ENCODE measurements around the gene ARHGAP26.
A peak's percentile ranks its signal among the peaks of the same experiment; 100 is the strongest.
"Not testable (repeated sequence)": the region's sequence is repeated elsewhere in the genome, so short reads cannot be mapped to it uniquely, and the experiment has no call there.

The ARHGAP26 gene

DNA sequence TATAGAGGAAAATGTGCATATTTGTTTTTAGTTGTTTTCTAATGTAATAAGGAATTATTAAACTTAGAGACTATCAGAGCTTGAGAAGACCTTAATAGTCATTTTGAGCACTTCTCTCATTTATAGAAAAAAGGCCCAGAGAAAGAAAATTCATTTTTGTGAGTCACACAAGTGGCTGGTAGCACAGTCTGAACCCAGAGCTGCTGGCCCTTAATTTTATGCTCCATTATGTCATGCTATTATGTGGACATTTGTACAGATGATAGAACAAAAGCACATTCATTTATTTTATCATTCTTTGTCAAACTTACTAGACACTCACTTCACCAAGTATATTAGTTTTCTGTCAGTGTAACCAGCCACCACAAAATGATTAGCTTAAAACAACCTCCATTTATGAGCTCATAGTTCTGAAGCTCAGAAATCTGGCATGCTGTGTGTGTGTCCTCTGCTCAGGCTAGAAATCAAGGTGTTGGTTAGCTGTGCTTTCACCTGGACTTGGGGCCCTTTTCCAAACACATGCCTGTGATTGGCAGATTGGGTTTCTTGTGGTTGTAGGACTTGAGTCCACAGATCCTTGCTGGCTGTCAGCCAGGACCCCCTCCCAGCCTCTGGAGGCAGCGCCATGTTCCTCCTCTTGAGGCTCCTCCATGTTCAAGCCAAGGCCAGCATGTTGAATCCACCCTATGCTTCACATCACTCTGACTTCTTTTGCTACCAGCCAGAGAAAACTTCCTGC, 188.9 kb downstream of the ARHGAP26 start:
- H3K27me3 ChIP-seq: no peaks in the 10 kb centered on the region
- TF ChIP-seq, protein P1, sequence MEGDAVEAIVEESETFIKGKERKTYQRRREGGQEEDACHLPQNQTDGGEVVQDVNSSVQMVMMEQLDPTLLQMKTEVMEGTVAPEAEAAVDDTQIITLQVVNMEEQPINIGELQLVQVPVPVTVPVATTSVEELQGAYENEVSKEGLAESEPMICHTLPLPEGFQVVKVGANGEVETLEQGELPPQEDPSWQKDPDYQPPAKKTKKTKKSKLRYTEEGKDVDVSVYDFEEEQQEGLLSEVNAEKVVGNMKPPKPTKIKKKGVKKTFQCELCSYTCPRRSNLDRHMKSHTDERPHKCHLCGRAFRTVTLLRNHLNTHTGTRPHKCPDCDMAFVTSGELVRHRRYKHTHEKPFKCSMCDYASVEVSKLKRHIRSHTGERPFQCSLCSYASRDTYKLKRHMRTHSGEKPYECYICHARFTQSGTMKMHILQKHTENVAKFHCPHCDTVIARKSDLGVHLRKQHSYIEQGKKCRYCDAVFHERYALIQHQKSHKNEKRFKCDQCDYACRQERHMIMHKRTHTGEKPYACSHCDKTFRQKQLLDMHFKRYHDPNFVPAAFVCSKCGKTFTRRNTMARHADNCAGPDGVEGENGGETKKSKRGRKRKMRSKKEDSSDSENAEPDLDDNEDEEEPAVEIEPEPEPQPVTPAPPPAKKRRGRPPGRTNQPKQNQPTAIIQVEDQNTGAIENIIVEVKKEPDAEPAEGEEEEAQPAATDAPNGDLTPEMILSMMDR (IDR thresholded peaks at IDR 0.05): no peak
- H3K4me1 ChIP-seq (ENCODE audit: control insufficient read depth in 1 of 2, insufficient read depth in 1 of 2, low read depth in 1 of 2, low read length in 1 of 2): no peaks in the 10 kb centered on the region
- no peaks in the 10 kb centered on the region for H3K9me3 ChIP-seq
- H3K4me3 ChIP-seq (ENCODE audit: low read depth in 1 of 2, low read length in 1 of 2): no peak overlapping the region
- H3K27ac ChIP-seq: peak overlapping the region; percentile 28
- H3K36me3 ChIP-seq: peaks cover 4% of the 10 kb centered on the region

DNA sequence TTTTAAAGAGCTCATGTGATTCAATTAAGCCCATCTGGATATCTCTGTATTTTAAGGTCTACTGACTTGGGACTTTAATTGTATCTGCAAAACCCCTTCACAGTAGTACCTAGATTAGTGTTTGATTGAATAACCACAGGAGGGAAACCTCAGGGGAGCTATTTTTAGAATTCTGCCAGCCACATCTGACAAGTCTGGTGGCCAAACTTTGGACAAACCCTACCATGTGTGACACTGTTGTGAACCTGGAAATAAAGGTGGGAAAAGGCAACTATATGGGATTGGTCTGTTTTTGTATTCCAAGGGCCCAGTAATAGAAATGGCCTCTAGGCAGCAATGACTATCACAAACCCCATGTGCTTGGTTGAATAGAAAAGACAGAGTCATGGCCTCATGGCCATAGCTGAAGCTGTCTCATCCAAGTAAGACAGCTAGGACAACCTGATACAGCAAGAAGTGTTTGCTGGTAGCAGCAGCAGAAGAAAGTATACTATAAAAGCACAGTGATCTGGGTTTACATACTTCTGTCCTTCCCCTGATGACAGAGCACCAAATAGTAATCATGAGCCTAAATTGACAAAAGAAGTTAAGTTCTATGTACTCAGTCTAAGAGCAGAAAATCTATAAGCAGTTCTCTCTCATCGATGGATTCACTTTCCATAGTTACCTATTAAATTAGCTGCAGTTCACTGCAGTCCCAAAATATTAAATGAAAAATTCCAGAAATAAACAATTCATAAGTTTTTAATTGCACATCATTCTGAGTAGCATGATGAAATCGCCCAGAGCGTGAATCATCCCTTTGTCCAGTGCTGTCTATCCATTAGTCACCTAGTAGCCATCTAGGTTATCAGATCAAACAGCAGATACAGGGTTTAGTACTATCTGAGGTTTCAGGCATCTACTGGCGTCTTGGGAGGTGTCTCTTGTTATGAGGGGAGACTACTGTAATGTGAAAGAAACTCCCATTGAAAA, 189.8 kb downstream of the ARHGAP26 start:
- TF ChIP-seq, protein P1 (IDR thresholded peaks at IDR 0.05): no peak
- H3K4me3 ChIP-seq (ENCODE audit: low read depth in 1 of 2, low read length in 1 of 2): no peak overlapping the region
- no peaks in the 10 kb centered on the region for H3K27me3 ChIP-seq
- H3K27ac ChIP-seq: peak overlapping the region; percentile 28
- no peaks in the 10 kb centered on the region for H3K9me3 ChIP-seq
- peaks cover 4% of the 10 kb centered on the region for H3K36me3 ChIP-seq
- no peaks in the 10 kb centered on the region for H3K4me1 ChIP-seq (ENCODE audit: control insufficient read depth in 1 of 2, insufficient read depth in 1 of 2, low read depth in 1 of 2, low read length in 1 of 2)

DNA sequence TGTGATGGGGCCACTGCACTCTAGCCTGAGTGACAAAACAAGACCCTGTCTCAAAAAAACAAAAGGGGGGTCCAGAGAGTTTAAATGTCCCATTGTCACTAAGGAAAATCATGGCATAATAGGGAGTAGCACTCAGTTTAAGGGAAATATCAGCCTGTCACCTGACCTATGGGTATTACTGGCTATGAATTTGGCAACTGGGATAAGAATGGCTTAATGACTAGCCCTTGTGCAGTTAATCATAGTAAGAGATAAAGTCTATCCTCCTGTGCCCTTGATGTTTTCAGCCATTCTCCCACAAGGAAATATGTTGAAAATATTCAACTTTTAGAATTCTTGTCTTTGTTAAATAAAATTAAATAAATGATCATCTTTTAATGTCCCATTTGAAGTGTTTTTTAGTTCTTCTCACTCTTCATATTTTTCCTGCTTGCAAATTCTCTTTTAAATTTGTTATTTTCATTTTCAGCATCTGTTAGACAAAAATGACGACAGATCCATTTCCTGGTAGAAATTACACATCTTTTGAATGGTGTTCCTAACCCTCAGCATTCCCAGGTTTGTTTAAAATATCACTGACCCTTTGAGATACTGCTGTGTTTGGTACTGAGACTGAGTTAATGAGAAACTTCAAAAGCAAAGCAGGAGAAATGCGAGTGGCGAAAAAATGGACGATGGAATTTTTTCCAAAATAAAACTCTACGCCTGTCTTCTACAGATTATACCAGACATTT, 191.4 kb downstream of the ARHGAP26 start:
- Histone ChIP-seq H3K27me3 (no peaks in the 10 kb centered on the region), H3K4me3 (ENCODE audit: low read depth in 1 of 2, low read length in 1 of 2) (no peak overlapping the region), H3K9me3 (no peaks in the 10 kb centered on the region), H3K36me3 (peaks cover 4% of the 10 kb centered on the region), H3K27ac (no peak overlapping the region), H3K4me1 (ENCODE audit: control insufficient read depth in 1 of 2, insufficient read depth in 1 of 2, low read depth in 1 of 2, low read length in 1 of 2) (no peaks in the 10 kb centered on the region)
- TF ChIP-seq, protein P1 (IDR thresholded peaks at IDR 0.05): no peak

DNA sequence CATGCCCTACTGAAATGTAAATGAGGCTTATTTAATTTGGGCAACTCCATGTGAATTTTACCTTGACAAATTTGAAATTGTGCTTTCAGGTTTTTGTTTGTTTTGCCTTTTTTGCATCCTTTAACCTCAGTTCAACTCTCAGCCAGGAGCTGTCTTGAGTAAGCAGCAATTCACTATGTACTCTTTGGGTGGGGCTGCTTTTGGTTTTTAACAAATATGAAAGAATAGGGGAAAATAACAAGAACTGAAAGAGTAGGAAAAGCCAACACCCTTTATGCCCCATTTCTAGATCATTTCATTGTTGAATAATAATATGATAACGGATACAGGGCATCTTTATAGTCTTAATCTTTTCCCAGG, 192.0 kb downstream of the ARHGAP26 start:
- TF ChIP-seq, protein P1 (IDR thresholded peaks at IDR 0.05): no peak
- peak overlapping the region; percentile 1 for H3K27ac ChIP-seq
- no peaks in the 10 kb centered on the region for H3K27me3 ChIP-seq

DNA sequence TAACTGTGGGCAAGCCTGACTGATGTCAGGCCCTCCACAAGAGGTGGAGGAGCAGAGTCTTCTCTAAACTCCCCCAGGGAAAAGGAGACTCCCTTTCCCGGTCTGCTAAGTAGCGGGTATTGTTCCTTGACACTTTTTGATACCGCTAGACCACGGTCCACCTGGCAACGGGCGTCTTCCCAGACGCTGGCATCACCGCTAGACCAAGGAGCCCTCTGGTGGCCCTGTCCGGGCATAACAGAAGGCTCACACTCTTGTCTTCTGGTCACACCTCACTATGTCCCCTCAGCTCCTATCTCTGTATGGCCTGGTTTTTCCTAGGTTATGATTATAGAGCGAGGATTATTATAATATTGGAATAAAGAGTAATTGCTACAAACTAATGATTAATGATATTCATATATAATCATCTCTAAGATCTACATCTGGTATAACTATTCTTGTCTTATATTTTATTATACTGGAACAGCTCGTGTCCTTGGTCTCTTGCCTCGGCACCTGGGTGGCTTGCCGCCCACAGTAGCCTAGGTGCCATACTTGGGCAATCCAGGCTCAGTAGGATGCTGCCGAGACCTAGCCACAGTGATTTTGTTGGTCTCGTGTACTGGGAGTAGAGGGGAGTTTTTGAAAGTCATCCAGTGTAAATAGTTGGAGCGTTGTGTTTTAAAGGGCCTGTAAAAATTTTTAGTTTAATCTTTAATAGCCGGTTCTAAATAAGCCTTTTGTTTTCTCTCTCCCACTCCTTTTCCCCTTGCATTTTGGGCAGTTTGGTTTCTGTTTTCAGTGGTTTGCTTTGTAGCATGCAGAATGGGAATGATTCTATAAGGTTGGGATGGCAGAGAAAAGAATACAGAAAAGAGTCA, 195.3 kb downstream of the ARHGAP26 start:
- H3K27ac ChIP-seq: peak overlapping the region; percentile 24
- not testable (repeated sequence) for H3K4me3 ChIP-seq (ENCODE audit: low read depth in 1 of 2, low read length in 1 of 2); H3K4me1 ChIP-seq (ENCODE audit: control insufficient read depth in 1 of 2, insufficient read depth in 1 of 2, low read depth in 1 of 2, low read length in 1 of 2); H3K27me3 ChIP-seq; H3K9me3 ChIP-seq; H3K36me3 ChIP-seq
- TF ChIP-seq, protein P1 (IDR thresholded peaks at IDR 0.05): peak; percentile 58

More for the DNA sequence above, 192.0 kb downstream of the ARHGAP26 start:
- peaks cover 4% of the 10 kb centered on the region for H3K36me3 ChIP-seq
- no peaks in the 10 kb centered on the region for H3K4me1 ChIP-seq (ENCODE audit: control insufficient read depth in 1 of 2, insufficient read depth in 1 of 2, low read depth in 1 of 2, low read length in 1 of 2)
- no peaks in the 10 kb centered on the region for H3K9me3 ChIP-seq
- no peak overlapping the region for H3K4me3 ChIP-seq (ENCODE audit: low read depth in 1 of 2, low read length in 1 of 2)

Data from neutrophil (primary cell).